ENCODE data around the gene LARP4B.

The LARP4B gene

DNA sequence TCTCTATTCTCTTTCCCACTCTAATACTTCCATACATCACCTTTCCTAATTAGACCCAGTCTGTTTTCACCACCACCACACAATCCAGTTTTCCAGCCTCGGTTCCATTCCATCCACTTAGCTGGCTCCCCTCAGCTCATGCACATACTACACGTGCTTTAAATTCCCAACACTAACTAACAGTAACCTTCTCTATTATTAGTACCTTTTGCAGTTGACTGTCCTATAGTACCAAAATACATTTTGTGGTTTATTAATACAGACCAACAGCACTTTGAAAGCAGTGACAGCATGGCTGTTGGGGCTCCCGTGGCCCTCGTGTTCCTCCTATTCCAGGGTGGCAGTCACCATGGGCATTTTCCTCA lies 64.9 kb downstream of the LARP4B start:
- no peak for DNase-seq (ENCODE audit: low spot score)

DNA sequence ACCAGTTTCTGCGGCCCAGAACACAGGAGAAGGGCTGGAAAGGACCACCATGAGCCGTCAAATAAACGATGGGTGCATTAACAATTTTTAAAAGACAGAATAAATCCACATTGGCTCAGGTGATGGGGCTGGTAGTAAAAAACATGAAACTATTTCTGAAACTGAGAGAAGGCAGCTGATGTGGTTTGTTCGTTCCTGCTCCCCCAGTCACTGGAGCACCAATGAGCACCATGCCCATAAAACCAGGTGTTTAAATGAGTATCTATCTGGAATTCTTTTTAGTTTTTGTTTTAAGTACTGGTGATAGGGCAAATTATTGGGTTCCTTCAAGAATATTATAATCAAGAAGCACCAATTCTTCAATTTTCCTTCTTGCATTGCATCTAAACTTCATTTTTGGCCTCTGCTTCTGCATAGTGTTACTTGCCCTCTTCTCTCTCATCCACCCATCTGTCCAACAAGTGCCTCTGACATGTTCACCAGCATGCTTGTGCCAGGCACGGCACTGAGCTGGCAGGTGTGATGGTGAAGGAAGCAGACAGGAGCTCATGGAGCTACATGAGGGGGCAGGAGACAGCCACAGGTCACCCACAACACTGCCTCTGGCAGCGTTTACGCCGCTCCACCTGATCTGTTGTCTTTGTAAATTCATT lies 65.5 kb downstream of the LARP4B start:
- DNase-seq (ENCODE audit: low spot score): no peak

DNA sequence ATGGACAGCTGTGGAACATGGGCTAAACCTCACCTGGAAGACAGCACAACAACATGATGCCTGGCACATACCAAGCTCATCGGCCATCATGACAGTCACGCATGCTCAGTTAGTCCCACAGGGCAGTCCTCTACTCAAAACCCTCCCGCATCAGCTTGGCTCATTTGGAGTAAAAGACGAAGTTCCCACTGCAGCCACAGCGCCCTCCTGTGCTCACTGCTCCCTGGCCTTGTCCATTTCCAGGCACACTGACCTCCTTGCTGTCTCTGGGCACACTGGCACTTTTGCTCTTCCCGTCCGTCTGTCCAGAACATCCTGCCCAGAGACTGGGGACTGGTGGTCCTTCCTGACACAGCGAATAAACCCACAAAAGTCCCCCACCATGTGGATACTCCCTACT lies 66.2 kb downstream of the LARP4B start:
- no peak for DNase-seq (ENCODE audit: low spot score)

DNA sequence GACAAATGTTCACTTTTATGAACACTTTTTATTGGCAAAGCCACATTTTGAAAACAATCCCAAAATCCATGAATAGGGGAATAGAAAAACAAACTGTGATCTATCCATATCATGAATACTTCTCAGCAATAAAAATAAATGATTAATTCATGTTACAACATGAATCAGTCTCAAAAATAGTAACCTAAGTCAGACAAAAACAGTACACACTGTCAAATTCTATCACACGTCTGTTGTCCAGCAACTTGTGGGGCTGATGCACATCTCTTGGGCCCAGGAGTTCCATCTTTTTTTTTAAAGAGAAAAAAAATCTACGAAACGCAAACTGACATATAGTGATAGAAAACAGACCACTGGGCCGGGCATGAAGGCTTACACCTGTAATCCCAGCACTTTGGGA lies 71.0 kb downstream of the LARP4B start:
- no peak for DNase-seq (ENCODE audit: low spot score)

DNA sequence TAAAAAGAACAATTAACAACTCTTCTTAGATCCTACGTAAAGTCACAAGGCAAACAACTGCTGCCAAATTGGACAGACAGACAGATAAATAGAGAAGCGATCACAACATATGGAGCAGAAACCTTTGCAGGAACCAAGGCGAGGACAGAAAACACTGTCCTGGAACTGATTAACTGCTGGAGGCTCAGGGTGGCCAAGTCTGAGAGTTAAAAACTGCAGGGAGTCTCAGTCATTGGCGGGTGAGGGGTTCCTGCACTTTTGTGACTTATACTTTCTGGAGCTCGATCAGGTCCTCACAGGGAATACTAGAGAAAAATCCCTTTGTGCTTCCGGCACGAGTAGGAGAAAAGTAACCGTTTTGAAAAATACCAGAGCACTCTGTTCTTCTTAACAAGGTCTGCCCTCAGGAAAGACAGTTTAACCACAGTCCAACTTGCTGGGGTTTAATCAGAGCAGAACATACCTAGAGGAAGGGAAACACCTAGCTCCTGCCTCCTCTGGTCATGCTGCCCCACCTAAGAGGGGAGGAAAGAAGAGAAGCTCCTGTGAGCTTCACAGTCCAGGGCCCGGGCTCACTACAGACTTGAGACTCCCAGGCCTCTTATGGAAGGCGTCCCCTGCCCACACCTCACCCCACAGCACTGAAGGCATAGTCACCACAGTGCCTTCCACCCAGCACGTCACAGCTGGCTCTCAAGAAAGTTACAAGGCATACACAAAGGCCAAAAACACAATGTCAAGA lies 74.9 kb downstream of the LARP4B start:
- DNase-seq (ENCODE audit: low spot score): no peak

- DNase-seq (ENCODE audit: low spot score): no peak
These were observed 75.8 kb downstream of the LARP4B start for GRCh38 chr10:855671-856070.

DNA sequence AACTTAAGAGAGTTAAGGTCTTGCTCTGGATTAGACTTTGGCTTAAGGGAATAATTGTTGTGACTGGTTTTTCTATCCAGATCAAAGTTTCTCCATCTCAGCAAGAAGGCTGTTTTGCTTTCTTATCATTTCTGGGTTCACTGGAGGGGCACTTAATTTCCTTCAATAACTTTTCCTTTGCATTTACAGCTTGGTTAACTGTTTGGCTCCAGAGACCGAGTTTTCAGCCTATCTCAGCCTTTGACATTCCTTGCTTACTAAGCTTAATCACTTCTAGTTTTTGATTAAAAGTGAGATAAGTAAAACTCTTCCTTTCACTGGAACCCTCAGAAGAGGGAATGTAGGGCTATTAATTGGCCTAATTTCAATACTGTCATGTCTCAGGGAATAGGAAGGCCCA lies 76.4 kb downstream of the LARP4B start:
- DNase-seq (ENCODE audit: low spot score): no peak

- no peak for DNase-seq (ENCODE audit: low spot score)
These were observed 78.5 kb downstream of the LARP4B start for GRCh38 chr10:853017-853416.

DNA sequence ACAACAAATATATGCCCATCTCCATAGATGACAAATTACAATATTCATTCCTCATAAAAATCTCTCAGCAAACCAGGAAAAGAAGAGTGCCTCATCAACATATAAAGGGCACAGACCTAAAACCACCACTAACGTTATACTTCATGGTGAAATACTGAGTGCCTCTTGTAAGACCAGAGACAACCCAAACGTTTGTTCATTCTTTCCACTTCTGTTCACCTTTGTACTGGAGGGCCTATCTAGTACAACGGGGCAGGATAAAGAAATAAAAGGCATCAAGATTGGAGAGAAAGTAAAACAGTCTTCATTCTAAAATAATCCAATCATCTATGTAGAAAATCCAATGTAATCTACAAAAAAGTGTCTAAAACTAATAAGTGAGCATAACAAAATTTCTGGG lies 79.1 kb downstream of the LARP4B start:
- no peak for DNase-seq (ENCODE audit: low spot score)

GRCh38 chr10:851901-852300 lies 79.6 kb downstream of the LARP4B start:
- no peak for DNase-seq (ENCODE audit: low spot score)

- no peak for DNase-seq (ENCODE audit: low spot score)
These were observed 81.4 kb downstream of the LARP4B start for GRCh38 chr10:850093-850492.

DNA sequence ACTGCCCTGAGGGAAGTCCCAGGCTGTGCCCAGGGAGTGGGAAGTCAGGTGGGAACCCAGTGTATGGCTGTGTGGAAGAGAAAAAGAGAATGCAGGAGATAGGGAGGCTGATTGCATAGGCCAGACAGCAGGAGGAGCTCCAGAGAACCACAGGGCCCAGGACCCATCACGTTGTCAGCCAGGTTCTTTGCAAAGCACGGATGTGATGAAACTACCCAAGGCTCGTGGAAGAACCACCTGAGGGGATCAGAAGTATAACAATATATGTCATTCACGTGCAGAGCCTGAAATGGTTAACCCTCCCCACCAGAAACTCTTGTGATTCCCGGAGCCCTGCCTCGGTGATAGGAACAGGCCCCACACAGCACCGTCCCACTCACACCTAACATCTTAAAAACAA lies 83.6 kb downstream of the LARP4B start:
- DNase-seq (ENCODE audit: low spot score): no peak

DNA sequence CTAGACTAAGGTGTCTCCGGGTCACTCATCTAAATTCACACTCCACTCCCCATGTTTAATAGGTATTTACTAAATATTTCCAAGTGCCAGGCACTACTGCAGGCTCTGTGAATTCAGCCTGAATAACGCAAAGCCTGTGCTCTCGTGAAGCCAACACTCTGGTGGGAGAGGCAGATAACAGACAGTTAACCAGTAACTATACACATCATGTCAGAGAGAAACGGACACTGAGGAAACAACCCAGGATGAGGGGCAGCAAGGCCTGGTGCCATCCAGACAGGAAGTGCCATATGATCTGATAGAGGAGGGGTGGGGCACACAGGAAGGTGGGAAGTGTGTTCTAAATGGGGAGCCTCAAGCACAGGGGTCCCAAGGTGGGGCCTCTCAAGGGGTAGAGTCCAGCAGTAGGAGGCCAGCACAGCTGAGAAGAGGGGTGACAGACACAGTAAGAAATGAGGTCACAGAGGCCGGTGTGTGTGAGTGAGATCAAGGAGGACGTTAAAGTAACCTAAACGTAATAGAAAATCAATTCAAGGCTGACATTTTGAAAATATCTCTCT lies 85.3 kb downstream of the LARP4B start:
- DNase-seq (ENCODE audit: low spot score): no peak

DNA sequence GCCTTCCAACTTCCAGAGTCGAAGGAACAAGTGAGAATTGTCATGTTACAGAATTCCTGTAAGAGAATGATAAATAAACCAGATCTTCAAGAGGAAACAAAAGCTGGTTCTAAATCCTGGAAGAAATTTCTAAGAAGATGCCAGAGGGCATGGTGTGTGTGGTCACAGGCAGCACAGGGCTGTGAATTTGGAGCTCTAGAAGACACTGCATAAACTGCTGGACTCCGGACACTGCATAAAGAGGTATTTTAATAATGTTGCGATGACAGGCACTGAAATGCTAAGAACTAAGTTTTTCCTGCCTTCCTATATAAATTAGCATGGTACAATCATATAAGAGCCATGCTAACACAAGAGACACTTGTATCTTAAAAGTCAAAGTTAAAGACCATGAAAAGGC lies 86.0 kb downstream of the LARP4B start:
- DNase-seq (ENCODE audit: low spot score): no peak

DNA sequence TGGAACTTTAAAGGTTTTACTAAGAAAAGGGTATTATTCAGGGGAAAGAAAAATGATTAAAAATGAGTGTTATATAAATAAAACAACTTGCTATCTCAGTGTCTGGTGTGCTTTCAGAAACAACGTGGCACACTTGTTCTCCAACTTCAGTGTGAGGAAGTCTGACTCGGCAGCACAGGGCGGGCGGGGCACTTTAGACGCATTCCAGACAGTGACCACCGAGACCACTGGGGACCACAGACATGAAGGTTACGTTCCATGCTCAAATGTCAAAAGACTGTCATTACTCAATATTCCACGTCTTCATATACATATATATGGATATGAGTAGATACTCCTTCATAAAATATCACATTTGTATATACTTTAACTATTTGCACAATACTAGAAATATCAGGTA lies 87.0 kb downstream of the LARP4B start:
- DNase-seq (ENCODE audit: low spot score): no peak

GRCh38 chr10:843703-844102 lies 87.8 kb downstream of the LARP4B start:
- DNase-seq (ENCODE audit: low spot score): no peak

GRCh38 chr10:842795-843194 lies 88.7 kb downstream of the LARP4B start:
- DNase-seq (ENCODE audit: low spot score): no peak

- no peak for DNase-seq (ENCODE audit: low spot score)
These were observed 90.0 kb downstream of the LARP4B start for GRCh38 chr10:841535-841934.

GRCh38 chr10:839550-840205 lies 91.8 kb downstream of the LARP4B start:
- no peak for DNase-seq (ENCODE audit: low spot score)

GRCh38 chr10:836782-837181 lies 94.7 kb downstream of the LARP4B start:
- DNase-seq (ENCODE audit: low spot score): no peak

GRCh38 chr10:834493-834892 lies 97.0 kb downstream of the LARP4B start:
- no peak for DNase-seq (ENCODE audit: low spot score)

DNA sequence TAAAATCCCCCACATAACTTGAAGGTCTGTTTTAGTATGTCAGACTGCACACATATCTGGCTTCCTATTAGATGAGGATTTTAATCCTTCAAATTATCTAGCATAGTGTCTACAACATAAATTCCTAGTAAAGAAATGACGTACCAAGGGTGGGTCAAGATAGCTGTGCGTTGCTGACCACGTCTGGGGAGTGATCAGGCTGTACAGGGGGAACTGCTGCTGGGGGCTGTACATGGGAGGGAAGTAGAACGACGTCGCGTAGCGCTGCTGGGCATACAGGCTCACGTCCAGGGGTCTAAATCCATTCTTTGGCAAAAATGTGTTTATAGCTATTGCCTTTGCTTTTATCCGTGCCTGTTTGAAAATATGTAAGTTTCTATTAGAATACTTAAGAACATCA lies 102.3 kb downstream of the LARP4B start:
- no peak for DNase-seq (ENCODE audit: low spot score)

DNA sequence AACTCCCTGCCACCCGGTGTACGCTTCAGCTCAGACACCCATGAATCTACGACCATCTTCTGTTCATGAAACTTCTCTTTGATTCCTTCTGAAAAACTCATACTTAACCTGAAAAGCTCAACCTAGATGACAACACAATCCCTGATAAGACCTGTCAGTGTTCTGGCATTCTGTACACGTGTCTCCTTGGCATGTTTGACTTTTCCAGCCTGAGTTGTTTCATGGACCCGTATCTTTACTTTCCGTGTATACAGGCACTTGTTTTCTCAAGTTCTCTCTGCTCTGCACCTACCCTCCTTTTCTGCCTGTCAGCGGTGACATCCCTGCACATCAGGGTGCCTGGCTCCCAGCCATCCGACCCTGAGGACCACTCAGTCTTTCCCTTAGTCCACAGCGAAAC lies 103.3 kb downstream of the LARP4B start:
- no peak for DNase-seq (ENCODE audit: low spot score)
